HG02763 (cell line): ENCODE measurements around the gene KLHL15.

ENCODE experiments used
- ATAC-seq: cut with Tn5 transposase; IDR thresholded peaks from one replicate; pipeline ENCODE4 v1.9.1; 2021; ENCODE audit warnings: mild to moderate bottlenecking, moderate library complexity; ENCODE audit not compliant: unreplicated experiment

KLHL15 gene

DNA sequence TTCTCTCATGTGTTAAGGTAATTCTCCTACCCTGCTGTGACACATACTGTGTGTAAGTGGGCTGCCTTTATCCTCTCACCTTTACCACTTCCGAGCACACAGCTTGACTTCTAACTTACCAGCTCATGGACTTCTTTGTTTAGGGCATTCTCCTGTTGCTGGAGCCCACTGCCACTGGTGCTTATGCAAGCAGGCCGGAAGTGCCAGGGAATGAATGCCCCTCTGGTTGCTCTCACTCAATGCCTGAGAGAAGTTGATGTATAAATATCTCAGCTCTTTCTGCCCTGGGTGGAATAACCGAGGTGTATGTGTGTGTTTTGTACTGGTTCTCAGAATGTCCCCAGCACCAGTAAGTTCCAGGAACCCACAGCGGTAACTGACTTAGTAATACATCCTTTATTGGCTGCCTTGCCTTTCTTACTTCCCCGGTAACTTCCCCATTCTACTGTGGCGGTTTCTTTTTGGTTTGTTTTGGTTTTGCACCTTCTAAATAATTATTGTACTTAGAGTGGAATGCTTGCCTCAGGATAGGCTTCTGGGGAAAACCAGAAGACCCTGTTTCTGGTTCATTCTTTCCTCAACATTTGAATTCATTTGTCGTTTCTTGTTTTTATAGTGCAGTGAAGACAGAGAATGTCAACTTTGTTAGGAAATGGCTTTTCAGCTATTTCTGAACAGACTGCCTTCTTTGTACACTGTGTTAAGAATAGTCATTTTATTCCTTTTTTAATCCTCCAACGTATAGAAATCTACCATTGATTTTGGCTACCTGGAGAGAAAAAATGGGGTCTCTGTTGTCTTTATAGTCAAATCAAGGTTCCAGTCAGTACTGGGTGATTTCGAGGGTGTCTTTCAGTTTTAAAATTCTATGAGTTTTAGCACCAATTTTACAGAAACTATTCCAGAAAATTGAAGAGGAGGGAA is 73.7 kb downstream of the KLHL15 start:
- ATAC-seq = peak; percentile 85

DNA sequence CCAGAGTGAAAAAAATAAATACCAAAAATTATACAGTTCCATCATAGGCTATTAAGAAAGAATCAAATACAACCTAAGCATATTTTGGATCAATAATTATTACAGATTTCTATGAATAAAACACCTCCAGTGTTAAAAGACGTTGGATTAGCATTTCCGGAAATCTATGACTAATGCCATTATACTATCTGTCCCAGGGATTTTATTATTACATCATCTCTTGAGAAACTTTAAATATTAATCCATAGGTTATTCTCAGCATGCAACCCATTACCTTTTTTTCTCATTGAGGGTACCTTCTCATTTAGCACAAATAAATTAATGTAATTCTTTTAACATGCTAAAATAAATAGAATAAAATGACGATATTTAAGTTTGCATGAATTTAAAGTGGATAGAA is 74.6 kb downstream of the KLHL15 start:
- ATAC-seq = no peak

DNA sequence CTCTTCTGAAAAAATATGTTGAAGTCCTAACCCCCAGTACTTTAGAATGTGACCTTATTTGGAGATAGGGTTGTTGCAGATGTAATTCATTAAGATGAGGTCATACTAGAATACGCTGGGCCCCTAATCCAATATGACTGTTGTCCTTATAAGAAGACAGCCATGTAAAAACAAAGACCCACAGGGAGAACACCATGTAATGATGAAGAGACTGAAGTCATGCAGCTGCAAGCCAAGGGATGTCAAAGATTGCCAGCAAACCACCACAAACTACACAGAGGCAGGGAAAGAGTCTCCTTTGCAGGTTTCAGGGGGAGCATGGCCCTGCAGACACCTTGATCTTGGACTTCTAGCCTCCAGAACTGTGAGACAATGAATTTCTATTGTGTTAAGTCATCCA is 81.8 kb downstream of the KLHL15 start:
- no peak for ATAC-seq

DNA sequence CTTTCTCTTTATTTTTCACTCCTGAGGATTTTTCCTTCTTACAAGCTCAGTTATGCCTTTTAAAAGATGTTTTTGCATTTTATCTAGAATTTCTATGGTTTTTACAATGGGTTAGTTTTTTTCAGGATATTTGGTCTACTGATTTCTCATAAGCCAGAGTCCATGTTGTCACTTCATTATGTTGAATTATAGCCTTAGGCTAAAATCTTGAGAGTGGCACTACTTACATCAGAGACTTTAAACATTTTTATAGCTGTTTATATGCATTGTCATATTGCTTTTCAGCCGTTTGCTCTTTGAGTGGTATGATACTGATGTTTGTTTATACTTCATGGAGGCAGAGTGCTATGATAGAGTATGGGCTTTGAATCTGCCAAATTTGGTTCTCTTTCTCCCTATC is 82.8 kb downstream of the KLHL15 start:
- ATAC-seq = no peak

DNA sequence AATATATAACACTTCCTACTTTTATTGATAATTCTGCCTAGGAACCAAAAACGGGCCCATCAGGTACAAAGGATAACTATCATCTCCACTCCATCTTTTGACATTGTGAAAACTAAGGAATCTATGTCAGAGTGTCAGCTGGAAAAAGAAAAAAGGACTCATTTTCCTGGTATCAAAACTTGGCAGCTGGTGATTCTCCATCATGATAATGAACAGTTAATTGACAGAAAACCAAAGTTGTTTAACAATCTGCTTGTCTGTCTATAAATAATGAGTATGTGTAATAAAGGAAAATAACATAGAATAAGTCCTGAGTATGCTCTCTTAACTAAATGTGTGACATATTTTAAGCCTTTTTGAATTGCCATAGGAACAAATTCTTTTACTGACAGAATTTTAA is 87.8 kb downstream of the KLHL15 start:
- ATAC-seq = no peak

DNA sequence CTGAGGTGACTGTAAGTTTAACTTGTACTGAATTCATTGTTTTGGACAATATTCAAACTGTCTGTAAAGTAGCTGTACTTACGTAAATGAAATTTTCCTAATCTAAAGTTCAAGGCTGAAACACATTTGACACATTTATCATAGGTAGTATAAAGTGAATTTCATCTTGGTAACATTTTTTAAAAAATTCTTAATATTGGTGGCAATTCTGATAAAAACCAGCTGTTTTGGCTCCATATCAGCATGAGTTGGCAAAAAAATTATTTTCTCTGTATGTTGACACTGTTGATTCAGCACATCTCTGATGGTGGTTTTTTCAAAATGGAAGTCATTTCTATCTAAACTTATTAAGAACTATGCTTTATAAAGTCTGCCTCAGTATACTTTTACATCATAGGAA is 88.3 kb downstream of the KLHL15 start:
- ATAC-seq = no peak

DNA sequence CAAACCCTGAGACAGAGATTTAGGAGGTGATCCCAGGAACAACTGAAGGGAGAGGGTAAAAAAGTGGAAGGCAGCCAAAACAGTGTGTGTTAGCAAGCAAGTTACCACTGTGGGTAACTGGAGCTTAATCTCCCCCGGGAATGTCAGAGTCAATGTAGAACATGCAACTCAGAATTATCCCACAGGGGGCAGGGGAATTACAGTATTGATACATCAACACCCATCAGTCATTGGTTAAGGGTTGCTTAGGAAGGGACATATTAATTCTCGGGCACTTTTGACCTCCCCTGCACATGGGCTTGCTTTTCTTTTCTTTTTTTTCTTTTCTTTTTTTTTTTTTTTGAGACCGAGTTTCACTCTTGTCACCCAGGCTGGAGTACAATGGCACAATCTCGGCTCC is 89.9 kb downstream of the KLHL15 start:
- ATAC-seq = no peak

DNA sequence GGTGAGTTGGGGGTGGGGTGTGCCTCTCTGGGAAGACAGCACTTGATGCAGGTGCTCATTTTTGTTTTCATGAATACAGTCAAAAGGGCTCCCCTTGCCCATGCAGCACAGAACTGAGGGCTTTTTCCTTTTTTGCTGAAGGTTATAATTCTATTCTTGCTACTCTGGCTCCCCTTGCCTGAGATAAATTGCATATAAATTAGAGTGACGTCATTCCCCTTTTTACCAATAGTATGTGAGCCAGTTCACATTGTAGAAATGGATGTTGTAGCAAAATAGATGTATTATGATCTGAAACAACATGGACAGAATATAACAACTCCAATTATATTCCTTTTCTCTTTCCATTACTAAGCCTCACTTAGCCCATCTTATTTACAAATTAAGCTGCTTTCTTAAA is 90.8 kb downstream of the KLHL15 start:
- no peak for ATAC-seq

DNA sequence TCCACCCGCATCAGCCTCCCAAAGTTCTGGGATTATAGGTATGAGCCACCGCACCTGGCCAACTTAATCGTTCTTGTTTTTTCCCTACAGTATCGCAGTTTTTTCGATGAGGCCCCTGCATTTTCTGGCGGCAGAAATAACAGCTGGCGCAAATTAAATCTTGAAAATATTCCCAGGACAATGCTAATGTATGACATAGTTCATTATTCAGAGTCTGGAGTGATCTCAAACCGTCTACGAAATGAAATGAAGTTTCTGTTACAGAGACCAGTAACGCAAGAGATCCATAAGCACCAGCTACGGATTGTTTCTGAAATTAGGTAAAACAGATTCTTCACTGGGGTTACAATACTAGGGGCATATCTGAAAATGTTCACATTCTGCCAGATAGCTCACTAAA is 91.9 kb downstream of the KLHL15 start:
- no peak for ATAC-seq
